GM21717 (cell line): ENCODE data around the gene DPP7.
A peak's percentile ranks its signal among the peaks of the same experiment; 100 is the strongest.
"Not testable (repeated sequence)": the region's sequence is repeated elsewhere in the genome, so short reads cannot be mapped to it uniquely, and the experiment has no call there.

Source experiments
- ATAC-seq: cut with Tn5 transposase; IDR thresholded peaks from one replicate; pipeline ENCODE4 v1.9.1; 2021; ENCODE audit warnings: mild to moderate bottlenecking, moderate library complexity; ENCODE audit not compliant: unreplicated experiment

DPP7 gene

GRCh38 chr9:137130176-137130755, 15.7 kb upstream of the DPP7 start:
- ATAC-seq, result no peak

- ATAC-seq, result peak; percentile 56
Measured at GRCh38 chr9:137129456-137130175, 15.1 kb upstream of the DPP7 start.

DNA sequence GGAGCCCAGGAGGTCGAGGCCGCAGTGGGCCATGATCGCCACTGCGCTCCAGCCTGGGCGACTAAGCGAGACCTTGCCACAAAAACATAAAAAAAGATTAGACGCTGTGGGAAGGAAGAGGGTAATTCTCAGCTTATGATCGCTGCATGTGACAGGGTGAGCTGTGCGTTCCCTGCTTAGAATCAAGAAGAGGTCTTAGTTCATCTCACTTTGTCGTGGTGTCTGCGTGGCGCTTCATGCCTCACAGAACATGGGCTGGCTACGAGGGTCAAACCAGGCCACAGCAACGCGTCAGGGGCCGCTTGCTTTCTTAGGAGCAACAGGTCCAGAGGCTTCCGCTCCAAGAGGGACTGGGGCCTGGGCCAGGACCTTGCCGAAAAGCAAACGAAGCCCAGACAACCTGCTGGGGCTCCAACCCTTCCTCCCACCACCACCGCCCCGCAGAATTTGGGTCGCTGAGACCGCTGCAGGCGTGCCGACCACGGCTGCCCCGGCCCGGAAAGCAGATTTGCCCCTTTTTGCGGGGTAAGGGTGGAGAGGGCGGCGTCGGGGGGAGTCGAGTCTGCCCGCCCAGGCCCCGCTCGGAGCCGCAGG, 14.4 kb upstream of the DPP7 start:
- ATAC-seq, result no peak

DNA sequence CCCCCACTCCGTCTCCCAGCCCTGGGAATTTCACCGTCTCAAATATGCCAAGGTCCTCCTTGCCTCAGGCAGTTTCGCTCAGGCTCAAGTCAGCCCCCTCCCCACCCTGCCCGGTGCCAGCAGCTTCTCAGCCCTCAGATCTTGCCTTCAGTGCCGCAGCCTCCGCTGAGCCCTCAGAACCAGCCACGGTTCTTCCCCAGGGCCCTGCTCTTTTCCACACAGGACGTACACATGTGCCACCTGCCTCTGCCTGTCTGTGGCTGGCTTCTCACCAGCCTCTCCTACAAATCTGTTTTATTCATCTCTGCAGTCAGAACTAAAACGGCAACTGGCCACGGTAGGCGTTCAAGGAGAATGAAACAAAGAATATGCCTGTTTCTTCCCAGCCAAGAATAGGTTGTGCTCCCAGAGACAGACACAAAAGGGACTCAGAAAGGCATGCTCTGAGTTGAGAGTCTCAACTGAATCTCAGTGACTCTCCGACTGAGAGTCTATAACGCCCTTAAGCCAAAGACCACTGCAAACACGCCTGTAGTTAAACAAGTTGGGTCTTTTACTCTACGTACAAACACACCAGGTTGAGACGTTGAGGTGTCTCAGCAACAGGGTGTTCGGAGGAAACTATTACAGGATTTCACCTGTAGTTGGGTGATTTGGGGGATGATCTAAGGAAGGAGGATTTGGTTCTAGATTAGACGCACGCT, 13.8 kb upstream of the DPP7 start:
- ATAC-seq, result no peak

GRCh38 chr9:137127301-137128157, 13.0 kb upstream of the DPP7 start:
- ATAC-seq, result no peak

DNA sequence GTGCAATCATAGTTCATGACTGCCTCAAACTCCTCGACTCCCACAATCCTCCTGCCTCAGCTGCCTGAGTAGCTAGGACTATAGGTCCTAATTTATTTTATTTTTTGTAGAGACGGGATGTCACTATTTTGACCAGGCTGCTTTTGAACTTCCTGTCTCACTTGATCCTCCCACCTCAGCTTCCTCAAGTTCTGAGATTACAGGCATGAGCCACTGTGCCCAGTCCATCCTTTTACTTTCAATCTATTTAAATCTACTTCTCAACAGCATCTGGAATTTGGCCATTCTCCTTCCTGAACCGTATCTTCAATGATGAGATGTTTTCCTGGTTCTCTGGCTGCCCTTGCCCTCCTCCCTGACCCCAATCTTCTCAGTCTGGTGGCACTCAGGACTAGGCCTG, 12.3 kb upstream of the DPP7 start:
- no peak for ATAC-seq

DNA sequence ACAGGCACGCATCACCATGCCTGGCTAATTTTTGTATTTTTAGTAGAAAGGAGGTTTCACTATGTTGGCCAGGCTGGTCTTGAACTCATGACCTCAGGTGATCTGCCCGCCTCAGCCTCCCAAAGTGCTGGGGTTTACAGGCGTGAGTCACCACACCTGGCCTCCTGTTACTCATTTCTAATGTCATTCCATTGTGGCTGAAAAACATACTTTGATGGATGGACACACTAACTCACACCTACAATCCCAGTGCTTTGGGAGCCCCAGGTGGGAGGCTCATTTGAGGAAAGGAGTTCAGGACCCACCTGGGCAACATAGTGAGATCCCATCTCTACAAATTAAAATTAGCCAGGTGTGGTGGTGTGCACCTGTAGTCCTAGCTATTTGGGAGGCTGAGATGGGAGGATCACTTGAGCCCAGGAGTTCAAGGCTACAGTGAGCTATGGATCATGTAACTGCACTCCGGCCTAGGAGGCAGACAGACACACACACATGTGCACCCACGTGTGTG, 9.5 kb upstream of the DPP7 start:
- ATAC-seq, result not testable (repeated sequence)

- no peak for ATAC-seq
Measured at GRCh38 chr9:137123468-137123837, 8.9 kb upstream of the DPP7 start.

DNA sequence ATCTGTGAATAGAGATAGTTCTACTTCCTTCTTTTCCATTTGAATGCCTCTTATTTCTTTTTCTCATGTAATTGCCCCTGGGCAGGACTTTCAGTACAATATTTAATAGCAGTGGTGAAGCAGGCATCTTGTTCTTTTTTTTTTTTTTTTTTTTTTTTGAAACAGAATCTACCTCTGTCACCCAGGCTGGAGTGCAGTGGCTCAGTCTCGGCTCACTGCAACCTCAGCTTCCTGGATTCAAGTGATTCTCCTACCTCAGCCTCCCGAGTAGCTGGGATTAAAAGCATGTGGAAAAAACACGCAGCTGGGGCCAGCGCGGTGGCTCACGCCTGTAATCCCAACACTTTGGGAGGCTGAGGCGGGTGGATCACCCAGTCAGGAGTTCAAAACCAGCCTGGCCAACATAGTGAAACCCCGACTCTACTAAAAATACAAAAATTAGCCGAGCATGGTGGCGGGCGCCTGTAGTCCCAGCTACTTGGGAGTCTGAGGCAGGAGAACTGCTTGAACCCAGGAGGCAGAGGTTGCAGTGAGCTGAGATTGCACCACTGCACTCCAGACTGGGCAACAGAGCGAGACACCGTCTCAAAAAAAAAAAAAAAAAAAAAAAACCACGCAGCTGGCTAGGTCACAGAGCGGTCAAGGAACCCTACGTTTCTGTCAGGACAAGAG, 8.4 kb upstream of the DPP7 start:
- not testable (repeated sequence) for ATAC-seq

DNA sequence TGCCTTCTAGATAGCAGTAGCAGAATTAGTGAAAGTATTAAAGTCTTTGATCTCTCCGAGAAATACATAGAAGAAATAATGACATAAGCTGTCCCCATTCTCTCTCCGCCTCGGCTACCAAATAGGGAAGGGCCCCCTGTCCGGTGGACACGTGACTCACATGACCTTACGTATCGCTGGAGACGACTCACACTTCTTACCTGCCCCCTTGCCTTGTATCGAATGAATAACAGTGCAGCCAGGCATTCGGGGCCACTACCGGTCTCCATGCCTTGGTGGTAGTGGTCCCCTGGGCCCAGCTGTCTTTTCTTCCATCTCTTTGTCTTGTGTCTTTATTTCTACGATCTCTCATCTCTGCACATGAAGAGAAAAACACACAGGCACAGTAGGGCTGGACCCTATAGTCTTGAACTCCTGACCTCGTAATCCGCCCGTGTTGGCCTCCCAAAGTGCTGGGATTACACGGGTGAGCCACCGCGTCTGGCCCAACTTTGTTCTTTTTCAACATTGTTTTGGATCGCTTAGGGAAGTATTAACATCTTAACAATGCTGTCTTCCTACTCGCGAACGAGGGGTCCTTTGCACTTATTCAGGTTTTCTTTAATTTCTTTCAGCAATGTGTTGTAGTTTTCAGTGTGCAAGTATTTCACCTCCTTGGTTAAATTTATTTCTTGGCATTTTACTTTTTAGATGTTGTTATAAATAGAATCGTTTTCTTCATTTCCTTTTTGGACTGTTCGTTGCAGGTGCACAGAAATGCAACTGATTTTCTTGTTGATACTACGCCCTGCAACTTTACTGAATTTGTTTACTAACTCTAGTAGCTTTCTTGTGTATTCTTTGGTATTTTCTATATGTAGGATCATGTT, 7.6 kb upstream of the DPP7 start:
- not testable (repeated sequence) for ATAC-seq

DNA sequence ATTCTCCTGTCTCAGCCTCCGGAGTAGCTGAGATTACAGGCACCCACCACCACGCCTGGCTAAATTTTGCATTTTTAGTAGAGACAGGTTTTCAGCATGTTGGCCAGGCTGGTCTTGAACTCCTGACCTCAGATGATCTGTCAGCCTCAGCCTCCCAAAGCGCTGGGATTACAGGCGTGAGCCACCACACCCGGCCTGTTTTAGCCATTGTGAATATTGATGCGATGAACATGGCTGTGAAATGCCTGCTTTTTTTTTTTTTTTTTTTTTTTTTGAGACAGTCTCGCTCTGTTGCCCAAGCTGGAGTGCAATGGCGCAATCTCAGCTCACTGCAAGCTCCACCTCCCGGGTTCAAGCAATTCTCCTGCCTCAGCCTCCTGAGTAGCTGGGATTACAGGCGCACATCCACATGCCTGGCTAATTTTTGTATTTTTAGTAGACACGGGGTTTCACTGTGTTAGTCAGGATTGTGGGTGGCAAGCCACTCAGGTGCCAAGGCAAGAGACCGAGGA, 3.6 kb upstream of the DPP7 start:
- ATAC-seq, result not testable (repeated sequence)

DNA sequence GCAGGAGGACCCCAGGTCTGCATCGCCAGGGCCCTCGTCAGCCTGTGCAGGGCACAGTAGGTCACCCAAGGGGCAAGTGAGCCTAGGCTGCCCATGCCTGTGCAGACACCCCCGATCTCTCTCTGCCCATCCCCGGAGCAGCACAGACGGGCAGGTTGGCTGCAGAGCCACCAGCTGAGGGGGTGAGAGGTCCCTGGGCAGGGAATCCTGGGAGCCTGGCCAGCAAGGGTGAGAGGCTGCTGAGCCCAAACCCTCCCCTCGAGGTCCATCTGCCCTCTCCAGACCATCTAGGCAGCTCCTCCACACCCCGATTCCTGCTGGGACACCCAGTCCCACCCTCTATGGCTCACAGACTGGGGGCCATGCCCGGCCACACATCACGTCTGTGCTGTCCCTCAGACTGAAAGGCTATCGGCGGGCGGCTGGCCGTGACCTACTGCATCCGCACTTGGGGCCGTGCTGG, 2.8 kb upstream of the DPP7 start:
- ATAC-seq, result no peak

GRCh38 chr9:137116728-137117127, 2.2 kb upstream of the DPP7 start:
- no peak for ATAC-seq

DNA sequence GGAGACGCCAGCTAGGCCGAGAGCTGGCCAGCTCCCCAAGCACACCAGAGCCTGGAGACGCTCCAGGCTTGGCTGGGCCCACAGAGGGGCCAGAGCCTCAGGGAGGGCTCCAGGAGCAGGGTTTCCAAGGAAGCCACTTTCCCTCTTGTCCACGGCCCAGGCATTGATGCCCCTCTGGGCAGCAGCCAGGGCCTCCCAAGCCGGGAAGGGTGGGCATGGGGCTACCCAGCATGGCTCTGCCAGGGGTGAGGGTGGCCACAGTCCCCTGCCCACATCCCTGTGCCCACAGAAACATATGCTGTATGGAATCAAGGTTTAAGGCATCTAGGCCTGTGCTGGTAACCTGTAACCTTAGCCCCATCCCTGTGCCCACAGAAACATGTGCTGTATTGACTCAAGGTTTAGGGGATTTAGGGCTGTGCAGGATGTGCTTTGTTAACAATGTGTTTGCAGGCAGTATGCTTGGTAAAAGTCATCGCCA, 1.5 kb upstream of the DPP7 start:
- no peak for ATAC-seq

DNA sequence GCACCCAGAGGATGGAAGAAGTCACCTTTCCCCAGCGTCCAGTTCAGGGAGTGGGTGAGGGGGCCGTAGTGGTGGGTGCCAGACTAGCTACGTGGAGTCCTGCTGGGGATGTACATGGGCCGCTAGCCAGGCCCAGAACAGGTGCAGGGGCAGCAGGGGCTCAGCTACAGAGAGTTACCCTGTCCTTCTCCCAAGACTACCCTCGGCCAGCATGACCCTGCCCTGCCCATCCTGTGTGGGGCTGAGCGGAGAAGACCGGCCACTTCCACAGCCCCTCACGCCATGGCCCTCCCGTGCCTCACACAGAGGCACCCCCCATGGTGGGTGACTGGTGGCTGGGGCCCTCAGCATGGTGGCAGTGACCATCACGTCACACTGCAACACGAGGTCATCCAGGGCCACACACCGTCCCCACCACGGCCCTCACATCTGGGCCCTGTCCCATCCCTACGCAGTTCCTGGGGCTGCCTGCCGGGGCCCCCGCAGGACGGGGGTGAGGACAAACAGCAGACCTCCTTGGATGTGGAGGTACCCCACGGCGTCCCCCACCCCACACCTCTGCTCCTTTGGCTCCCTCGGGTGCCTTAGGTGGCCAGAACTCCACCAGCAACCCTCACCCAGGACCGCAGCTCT, 977 bp upstream of the DPP7 start:
- no peak for ATAC-seq

GRCh38 chr9:137114220-137114612, 317 bp downstream of the DPP7 start:
- peak; percentile 27 for ATAC-seq

GRCh38 chr9:137113385-137114159, 961 bp downstream of the DPP7 start:
- no peak for ATAC-seq
